GM23338 (cell line): ENCODE measurements around the gene MYO3B. TPM values are rescaled to one million over a fixed set of nuclear protein-coding genes. Genes with fewer than 3 reads are reported as not detected.

Experiments used
- ATAC-seq: fragments of 200-7000 bp; cut with Tn5 transposase; 3 replicates; pipeline ENCODE4 v1.9.1; 2020
- DNase-seq: peaks from one replicate; pipeline ENCODE4 v3.0.0-alpha.2; 2015; ENCODE audit warnings: low spot score
- H2AFZ ChIP-seq: fragments of 200-600 bp; sonication (generic); 2 replicates; pipeline ENCODE4 v1.8.0; 2016; ENCODE audit warnings: antibody characterized with exemption, mild to moderate bottlenecking, moderate library complexity
- H3F3A ChIP-seq: fragments of 200-600 bp; sonication (generic); replicated peaks from 2 replicates; pipeline ENCODE4 v1.8.0; 2017; ENCODE audit warnings: antibody characterized with exemption, mixed run types, low read depth
- H3K27ac ChIP-seq: fragments of 200-600 bp; sonication (generic); 2 replicates; pipeline ENCODE4 v1.6.1; 2016; ENCODE audit warnings: low read depth
- H3K27me3 ChIP-seq: fragments of 200-600 bp; sonication (generic); 2 replicates; pipeline ENCODE4 v1.8.0; 2016; ENCODE audit warnings: mild to moderate bottlenecking, mixed run types, moderate library complexity; ENCODE audit not compliant: insufficient read depth
- H3K36me3 ChIP-seq: fragments of 200-600 bp; sonication (generic); 2 replicates; pipeline ENCODE4 v1.8.0; 2016; ENCODE audit warnings: mild to moderate bottlenecking; ENCODE audit not compliant: insufficient read depth
- H3K4me1 ChIP-seq: fragments of 200-600 bp; sonication (generic); 2 replicates; pipeline ENCODE4 v1.8.0; 2016; ENCODE audit warnings: mild to moderate bottlenecking, moderate library complexity; ENCODE audit not compliant: insufficient read depth
- H3K4me2 ChIP-seq: fragments of 200-600 bp; sonication (generic); 2 replicates; pipeline ENCODE4 v1.7.1; 2017; ENCODE audit warnings: mixed run types
- H3K4me3 ChIP-seq: fragments of 200-600 bp; sonication (generic); 2 replicates; pipeline ENCODE4 v1.6.1; 2016; ENCODE audit warnings: mixed run types
- H3K79me2 ChIP-seq: fragments of 200-600 bp; sonication (generic); replicated peaks from 2 replicates; pipeline ENCODE4 v1.8.0; 2017; ENCODE audit warnings: mild to moderate bottlenecking; ENCODE audit not compliant: insufficient read depth
- H3K9me2 ChIP-seq: fragments of 200-600 bp; sonication (generic); 2 replicates; pipeline ENCODE4 v1.8.0; 2017; ENCODE audit not compliant: insufficient read depth
- H4K20me1 ChIP-seq: fragments of 200-600 bp; sonication (generic); replicated peaks from 2 replicates; pipeline ENCODE4 v1.8.0; 2017; ENCODE audit warnings: mild to moderate bottlenecking; ENCODE audit not compliant: insufficient read depth
- H3K27ac Mint-ChIP-seq: 2 replicates; pipeline ENCODE4 v1.8.0; 2020; ENCODE audit warnings: inconsistent platforms, mild to moderate bottlenecking, moderate library complexity, mixed read lengths
- H3K27me3 Mint-ChIP-seq: 3 replicates; pipeline ENCODE4 v1.8.0; 2022; ENCODE audit warnings: low read depth, mild to moderate bottlenecking, moderate library complexity, mixed read lengths, inconsistent platforms; ENCODE audit not compliant: insufficient read depth, poor library complexity
- H3K36me3 Mint-ChIP-seq: 3 replicates; pipeline ENCODE4 v1.8.0; 2021; ENCODE audit warnings: low read depth, mild to moderate bottlenecking, inconsistent platforms, moderate library complexity, mixed read lengths
- H3K4me1 Mint-ChIP-seq: 3 replicates; pipeline ENCODE4 v1.8.0; 2020; ENCODE audit warnings: mild to moderate bottlenecking, inconsistent platforms, mixed read lengths
- H3K4me3 Mint-ChIP-seq: 3 replicates; pipeline ENCODE4 v1.8.0; 2021; ENCODE audit warnings: moderate library complexity, mild to moderate bottlenecking, inconsistent platforms, mixed read lengths
- H3K9me3 Mint-ChIP-seq: 3 replicates; pipeline ENCODE4 v1.8.0; 2020; ENCODE audit warnings: moderate library complexity, mild to moderate bottlenecking, inconsistent platforms, mixed read lengths
- CREB1 ChIP-seq: fragments of 250-450 bp; sonication (Bioruptor Pico); IDR thresholded peaks from 2 replicates; pipeline ENCODE4 v1.5.0; 2020; ENCODE audit warnings: low read depth, mild to moderate bottlenecking, moderate library complexity
- CTCF ChIP-seq, 2 experiments: fragments of 200-600 bp in 1 of 2; sonication (generic) in 1 of 2; conservative IDR thresholded peaks; 2 replicates each; pipeline versions ENCODE4 v1.5.1 to v1.6.1; 2016 to 2017; ENCODE audit warnings: antibody characterized with exemption in 2 of 2, low read depth in 2 of 2, mild to moderate bottlenecking in 2 of 2, moderate library complexity in 1 of 2
- EZH2phosphoT487 ChIP-seq: fragments of 200-600 bp; sonication (generic); IDR thresholded peaks from one replicate; pipeline ENCODE4 v1.8.1; 2018; ENCODE audit warnings: antibody characterized with exemption; ENCODE audit not compliant: unreplicated experiment
- JUNB ChIP-seq: IDR thresholded peaks from one replicate; pipeline ENCODE4 v1.6.1; 2016; ENCODE audit warnings: antibody characterized with exemption; ENCODE audit not compliant: unreplicated experiment
- NANOG ChIP-seq: IDR thresholded peaks from 2 replicates; pipeline ENCODE4 v1.6.1; 2016; ENCODE audit warnings: antibody characterized with exemption, borderline replicate concordance
- REST ChIP-seq: IDR thresholded peaks from one replicate; pipeline ENCODE4 v1.6.1; 2018; ENCODE audit warnings: antibody characterized with exemption; ENCODE audit not compliant: unreplicated experiment
- STAT1 ChIP-seq: IDR thresholded peaks from one replicate; pipeline ENCODE4 v1.6.1; 2016; ENCODE audit warnings: antibody characterized with exemption; ENCODE audit not compliant: unreplicated experiment
- ZNF114 ChIP-seq: fragments of 250-450 bp; sonication (Bioruptor Pico); IDR thresholded peaks from 2 replicates; pipeline ENCODE4 v1.5.0; 2020; ENCODE audit warnings: mild to moderate bottlenecking, moderate library complexity
- polyA plus RNA-seq: library from polyadenylated mRNA; unstranded; fragments of >200 nt; fragmentation: Nextera tagmentation; extraction: Ambion mirVana; gene quantifications from 2 replicates; pipeline ENCODE4 v1.2.1, GENCODE V29; 2016
- total RNA-seq: library from RNA; depleted of rRNA; stranded (reverse); fragments of >200 nt; shearing (Covaris generic); gene quantifications from 2 replicates; pipeline ENCODE4 v1.2.3, GENCODE V29; 2014

The MYO3B gene
- total and polyA plus RNA-seq, 2 experiments from 2014 or later = 0.42 TPM; not detected in 1

- H3K27me3 ChIP-seq = no peaks in the 10 kb centered on the region
- no peak overlapping the region for H3K27ac ChIP-seq
- H3K4me1 ChIP-seq = peaks cover 36% of the 10 kb centered on the region
- peaks cover 40% of the 10 kb centered on the region for H3K4me1 Mint-ChIP-seq
- peak overlapping the region; percentile 12; the same call in 1 of the 3 replicates for H3K4me3 Mint-ChIP-seq
- H3K79me2 ChIP-seq = no peaks in the 10 kb centered on the region
- H3K36me3 Mint-ChIP-seq = no peaks in the 10 kb centered on the region
- DNase-seq (peak; percentile 62), ATAC-seq (peak; percentile 86)
- peak overlapping the region; percentile 7; the same call in 1 of the 2 replicates for H3K4me3 ChIP-seq
- H2AFZ ChIP-seq = no peak overlapping the region
- peak; percentile 13; the same call in 1 of the 2 replicates for TF ChIP-seq NANOG
- TF ChIP-seq JUNB = no peak
- H3K9me3 Mint-ChIP-seq = no peaks in the 10 kb centered on the region
- peak overlapping the region; percentile 19 for H3K27ac Mint-ChIP-seq
- no peaks in the 10 kb centered on the region for H4K20me1 ChIP-seq
- no peaks in the 10 kb centered on the region for H3F3A ChIP-seq
- H3K27me3 Mint-ChIP-seq = peaks cover 7% of the 10 kb centered on the region
- no peaks in the 10 kb centered on the region for H3K36me3 ChIP-seq
- H3K4me2 ChIP-seq = peak overlapping the region; percentile 56
- no peaks in the 10 kb centered on the region for H3K9me2 ChIP-seq
Measured at GRCh38 chr2:170354388-170354787, 176.4 kb downstream of the MYO3B start.

GRCh38 chr2:170354855-170355780 lies 177.2 kb downstream of the MYO3B start:
- Histone ChIP-seq H3K4me2 (peak overlapping the region; percentile 56), H3K4me1 (peaks cover 36% of the 10 kb centered on the region), H3K36me3 (no peaks in the 10 kb centered on the region), H3K4me3 (peak overlapping the region; percentile 7; the same call in 1 of the 2 replicates), H4K20me1 (no peaks in the 10 kb centered on the region), H3F3A (no peaks in the 10 kb centered on the region), H3K79me2 (no peaks in the 10 kb centered on the region), H3K27me3 (no peaks in the 10 kb centered on the region), H3K27ac (no peak overlapping the region), H3K9me2 (no peaks in the 10 kb centered on the region), H2AFZ (no peak overlapping the region)
- H3K4me1 Mint-ChIP-seq = peaks cover 40% of the 10 kb centered on the region
- TF ChIP-seq STAT1 = no peak
- no peaks in the 10 kb centered on the region for H3K36me3 Mint-ChIP-seq
- no peak overlapping the region for H3K27ac Mint-ChIP-seq
- no peak overlapping the region for H3K4me3 Mint-ChIP-seq
- no peak for ATAC-seq
- no peaks in the 10 kb centered on the region for H3K9me3 Mint-ChIP-seq
- H3K27me3 Mint-ChIP-seq = peaks cover 7% of the 10 kb centered on the region
- DNase-seq = no peak

- H3K27me3 Mint-ChIP-seq = peaks cover 2% of the 10 kb centered on the region
- H3K27ac ChIP-seq = no peak overlapping the region
- TF ChIP-seq ZNF114 (CRISPR knock-in tag) (no peak), EZH2phosphoT487 (no peak), REST (no peak), JUNB (no peak), CREB1 (CRISPR knock-in tag) (no peak), CTCF (conservative IDR thresholded peaks at IDR 0.05; ENCODE audit: low read depth in 2 of 2) (no peak), STAT1 (no peak)
Measured at GRCh38 chr2:170359466-170359865, 181.5 kb downstream of the MYO3B start.

More at GRCh38 chr2:170359466-170359865, 181.5 kb downstream of the MYO3B start:
- no peaks in the 10 kb centered on the region for H3K36me3 ChIP-seq
- no peaks in the 10 kb centered on the region for H3K9me3 Mint-ChIP-seq
- H3K36me3 Mint-ChIP-seq = no peaks in the 10 kb centered on the region
- no peaks in the 10 kb centered on the region for H3K79me2 ChIP-seq
- H3K4me1 ChIP-seq = peaks cover 18% of the 10 kb centered on the region
- H3K4me3 ChIP-seq = no peak overlapping the region
- H3K27me3 ChIP-seq = no peaks in the 10 kb centered on the region
- ATAC-seq = no peak
- no peak overlapping the region for H3K4me3 Mint-ChIP-seq
- no peaks in the 10 kb centered on the region for H4K20me1 ChIP-seq
- no peak for DNase-seq
- H2AFZ ChIP-seq = no peak overlapping the region
- H3K9me2 ChIP-seq = no peaks in the 10 kb centered on the region
- no peaks in the 10 kb centered on the region for H3F3A ChIP-seq
- H3K4me2 ChIP-seq = no peak overlapping the region
- H3K27ac Mint-ChIP-seq = no peak overlapping the region
- H3K4me1 Mint-ChIP-seq = peaks cover 28% of the 10 kb centered on the region; the same call in 2 of the 3 replicates
